ENCODE measurements around the gene STK32B.

Gene STK32B

DNA sequence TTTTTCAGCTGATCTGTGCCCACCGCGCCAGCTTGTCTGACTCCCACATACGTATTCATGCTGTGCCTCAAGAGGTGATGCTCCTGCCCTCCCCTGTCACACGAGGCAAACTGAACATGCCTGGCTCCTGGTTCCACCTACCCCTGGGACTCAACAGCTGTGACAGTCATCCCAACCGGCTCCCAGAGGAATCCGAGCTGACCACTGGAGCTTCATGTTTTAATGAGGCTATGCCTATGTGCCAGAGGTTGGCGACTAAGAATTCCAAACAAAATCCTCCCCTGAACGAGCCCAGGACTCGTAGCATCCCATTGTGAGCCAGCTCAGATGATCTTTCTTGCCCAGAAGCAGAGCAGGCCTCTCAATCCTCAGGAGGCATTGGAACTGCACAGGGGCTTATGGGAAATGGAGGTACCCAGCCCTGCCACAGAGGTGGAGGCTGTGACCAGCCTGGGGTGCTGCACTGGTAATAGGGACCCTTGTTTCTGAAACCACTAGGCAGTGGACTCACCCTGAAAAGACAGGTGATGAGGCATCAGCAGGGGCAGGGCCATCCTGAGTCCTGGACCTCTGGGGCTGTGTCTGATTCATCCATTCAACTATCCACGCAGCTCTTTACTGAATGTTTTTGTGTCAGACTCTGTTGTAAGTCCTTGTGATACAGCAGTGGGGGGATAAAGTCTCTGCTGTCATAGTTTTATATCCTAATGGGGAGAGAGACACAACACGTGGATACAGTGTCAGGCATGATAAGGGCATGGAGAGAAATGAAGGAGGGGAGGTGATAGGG is 332.1 kb downstream of the STK32B start (continued):
- TF ChIP-seq, protein P1, sequence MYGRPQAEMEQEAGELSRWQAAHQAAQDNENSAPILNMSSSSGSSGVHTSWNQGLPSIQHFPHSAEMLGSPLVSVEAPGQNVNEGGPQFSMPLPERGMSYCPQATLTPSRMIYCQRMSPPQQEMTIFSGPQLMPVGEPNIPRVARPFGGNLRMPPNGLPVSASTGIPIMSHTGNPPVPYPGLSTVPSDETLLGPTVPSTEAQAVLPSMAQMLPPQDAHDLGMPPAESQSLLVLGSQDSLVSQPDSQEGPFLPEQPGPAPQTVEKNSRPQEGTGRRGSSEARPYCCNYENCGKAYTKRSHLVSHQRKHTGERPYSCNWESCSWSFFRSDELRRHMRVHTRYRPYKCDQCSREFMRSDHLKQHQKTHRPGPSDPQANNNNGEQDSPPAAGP (tag by site-specific recombination; IDR thresholded peaks at IDR 0.05), result no peak
- TF ChIP-seq ZNF658 (tag by site-specific recombination; IDR thresholded peaks at IDR 0.05), result no peak
- no peak for TF ChIP-seq ZNF133 (tag by site-specific recombination; IDR thresholded peaks at IDR 0.05)

DNA sequence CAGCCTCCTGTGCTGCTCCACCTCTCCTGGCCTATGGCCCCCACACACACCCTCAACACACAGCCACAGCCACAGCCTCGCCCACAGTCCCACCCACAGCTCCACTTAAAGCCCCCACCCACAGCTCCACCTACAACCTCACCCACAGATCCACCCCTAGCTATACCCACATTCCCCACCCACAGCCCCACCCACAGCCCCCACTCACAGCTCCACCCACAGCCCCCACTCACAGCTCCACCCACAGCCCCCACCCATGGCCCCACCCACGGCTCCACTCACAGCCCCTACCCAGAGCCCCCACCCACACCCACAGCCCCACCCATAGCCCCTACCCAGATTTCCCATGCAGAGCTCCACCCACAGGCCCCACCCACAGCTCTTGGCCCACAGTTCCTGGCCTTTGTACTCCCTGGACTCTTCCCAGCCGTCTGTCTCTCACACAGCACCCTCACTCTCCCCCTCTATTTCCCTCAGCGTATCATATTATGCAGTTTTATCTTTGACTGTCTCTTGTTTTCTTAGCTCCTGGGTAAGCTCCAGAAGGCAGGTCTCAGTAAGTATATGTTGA is 334.5 kb downstream of the STK32B start:
- Histone ChIP-seq H3K4me1 (ENCODE audit: control insufficient read depth, insufficient read depth, low read length) (no peaks in the 10 kb centered on the region), H3K9me3 (ENCODE audit: control insufficient read depth, insufficient read depth, low read depth, low read length) (no peaks in the 10 kb centered on the region), H3K27ac (ENCODE audit: extremely low read depth, low read depth, low read length) (no peak overlapping the region), H3K4me3 (ENCODE audit: low read depth, low read length) (no peak overlapping the region), H3K36me3 (ENCODE audit: control insufficient read depth in 2 of 2, insufficient read depth in 1 of 2, low read length in 2 of 2) (no peaks in the 10 kb centered on the region)
- TF ChIP-seq ZEB2 (tag by site-specific recombination; IDR thresholded peaks at IDR 0.05) (no peak), ZFHX2 (tag by site-specific recombination; conservative IDR thresholded peaks at IDR 0.05) (peak; percentile 90), KLF1 (tag by site-specific recombination; IDR thresholded peaks at IDR 0.05) (peak; percentile 98), EGR2 (tag by site-specific recombination; IDR thresholded peaks at IDR 0.05; ENCODE audit: low read depth) (peak; percentile 85; the same call in 1 of the 2 replicates)
- ChIA-PET POLR2A (no interaction called here), CTCF (no interaction called here)

DNA sequence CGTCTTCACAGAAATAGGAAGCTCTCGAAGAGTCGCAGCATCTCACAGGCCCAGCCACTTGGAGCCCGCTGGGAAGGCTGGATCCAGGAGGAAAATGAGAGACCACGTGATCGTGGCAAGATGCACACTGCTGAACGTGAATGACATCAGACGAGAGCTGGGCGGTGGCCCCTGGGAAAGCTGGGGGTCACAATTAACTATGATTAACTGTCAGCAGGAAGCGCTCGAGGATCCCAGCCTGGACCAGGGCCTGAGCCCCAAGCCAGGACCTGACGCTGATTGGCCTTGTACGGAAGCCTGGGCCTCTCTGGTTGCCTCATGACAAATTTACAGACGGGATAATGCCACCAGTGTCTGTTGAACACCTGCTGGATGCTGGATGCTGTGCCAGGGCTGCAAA is 335.6 kb downstream of the STK32B start:
- Histone ChIP-seq H3K4me1 (ENCODE audit: control insufficient read depth, insufficient read depth, low read length) (no peaks in the 10 kb centered on the region), H3K36me3 (ENCODE audit: control insufficient read depth in 2 of 2, insufficient read depth in 1 of 2, low read length in 2 of 2) (no peaks in the 10 kb centered on the region), H3K4me3 (ENCODE audit: low read depth, low read length) (no peak overlapping the region), H3K27ac (ENCODE audit: extremely low read depth, low read depth, low read length) (no peak overlapping the region), H3K9me3 (ENCODE audit: control insufficient read depth, insufficient read depth, low read depth, low read length) (no peaks in the 10 kb centered on the region)
- no peak for TF ChIP-seq ZNF354C (tag by site-specific recombination; IDR thresholded peaks at IDR 0.05; ENCODE audit: borderline replicate concordance, low read depth)
- TF ChIP-seq GLIS2 (tag by site-specific recombination; IDR thresholded peaks at IDR 0.05), result no peak
- no peak for TF ChIP-seq YY2 (tag by site-specific recombination; IDR thresholded peaks at IDR 0.05)
- no peak for TF ChIP-seq ZNF302 (tag by site-specific recombination; IDR thresholded peaks at IDR 0.05; ENCODE audit: low read depth)
- TF ChIP-seq HOXC10 (CRISPR knock-in tag; IDR thresholded peaks at IDR 0.05), result no peak
- TF ChIP-seq RBAK (tag by site-specific recombination; IDR thresholded peaks at IDR 0.05), result no peak
- no peak for TF ChIP-seq ZNF366 (tag by site-specific recombination; conservative IDR thresholded peaks at IDR 0.05)
- TF ChIP-seq ZNF223 (tag by site-specific recombination; IDR thresholded peaks at IDR 0.05), result no peak
- no peak for TF ChIP-seq ZNF350 (tag by site-specific recombination; IDR thresholded peaks at IDR 0.05)
- TF ChIP-seq ZNF768 (tag by site-specific recombination; IDR thresholded peaks at IDR 0.05), result no peak
- TF ChIP-seq, protein P2, sequence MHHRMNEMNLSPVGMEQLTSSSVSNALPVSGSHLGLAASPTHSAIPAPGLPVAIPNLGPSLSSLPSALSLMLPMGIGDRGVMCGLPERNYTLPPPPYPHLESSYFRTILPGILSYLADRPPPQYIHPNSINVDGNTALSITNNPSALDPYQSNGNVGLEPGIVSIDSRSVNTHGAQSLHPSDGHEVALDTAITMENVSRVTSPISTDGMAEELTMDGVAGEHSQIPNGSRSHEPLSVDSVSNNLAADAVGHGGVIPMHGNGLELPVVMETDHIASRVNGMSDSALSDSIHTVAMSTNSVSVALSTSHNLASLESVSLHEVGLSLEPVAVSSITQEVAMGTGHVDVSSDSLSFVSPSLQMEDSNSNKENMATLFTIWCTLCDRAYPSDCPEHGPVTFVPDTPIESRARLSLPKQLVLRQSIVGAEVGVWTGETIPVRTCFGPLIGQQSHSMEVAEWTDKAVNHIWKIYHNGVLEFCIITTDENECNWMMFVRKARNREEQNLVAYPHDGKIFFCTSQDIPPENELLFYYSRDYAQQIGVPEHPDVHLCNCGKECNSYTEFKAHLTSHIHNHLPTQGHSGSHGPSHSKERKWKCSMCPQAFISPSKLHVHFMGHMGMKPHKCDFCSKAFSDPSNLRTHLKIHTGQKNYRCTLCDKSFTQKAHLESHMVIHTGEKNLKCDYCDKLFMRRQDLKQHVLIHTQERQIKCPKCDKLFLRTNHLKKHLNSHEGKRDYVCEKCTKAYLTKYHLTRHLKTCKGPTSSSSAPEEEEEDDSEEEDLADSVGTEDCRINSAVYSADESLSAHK (tag by site-specific recombination; IDR thresholded peaks at IDR 0.05), result no peak
- TF ChIP-seq, protein P1 (tag by site-specific recombination; IDR thresholded peaks at IDR 0.05), result no peak
- no peak for TF ChIP-seq OSR2 (tag by site-specific recombination; IDR thresholded peaks at IDR 0.05)
- no peak for TF ChIP-seq ZNF37A (tag by site-specific recombination; IDR thresholded peaks at IDR 0.05)
- TF ChIP-seq, protein P3, sequence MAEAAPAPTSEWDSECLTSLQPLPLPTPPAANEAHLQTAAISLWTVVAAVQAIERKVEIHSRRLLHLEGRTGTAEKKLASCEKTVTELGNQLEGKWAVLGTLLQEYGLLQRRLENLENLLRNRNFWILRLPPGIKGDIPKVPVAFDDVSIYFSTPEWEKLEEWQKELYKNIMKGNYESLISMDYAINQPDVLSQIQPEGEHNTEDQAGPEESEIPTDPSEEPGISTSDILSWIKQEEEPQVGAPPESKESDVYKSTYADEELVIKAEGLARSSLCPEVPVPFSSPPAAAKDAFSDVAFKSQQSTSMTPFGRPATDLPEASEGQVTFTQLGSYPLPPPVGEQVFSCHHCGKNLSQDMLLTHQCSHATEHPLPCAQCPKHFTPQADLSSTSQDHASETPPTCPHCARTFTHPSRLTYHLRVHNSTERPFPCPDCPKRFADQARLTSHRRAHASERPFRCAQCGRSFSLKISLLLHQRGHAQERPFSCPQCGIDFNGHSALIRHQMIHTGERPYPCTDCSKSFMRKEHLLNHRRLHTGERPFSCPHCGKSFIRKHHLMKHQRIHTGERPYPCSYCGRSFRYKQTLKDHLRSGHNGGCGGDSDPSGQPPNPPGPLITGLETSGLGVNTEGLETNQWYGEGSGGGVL (tag by site-specific recombination; IDR thresholded peaks at IDR 0.05), result no peak
- ChIA-PET CTCF (no interaction called here), POLR2A (no interaction called here)

All from HEK293 (cell line).